Endothelial cell of umbilical vein (primary cell): Measurements from ENCODE around the gene SLC8A1.

ENCODE experiments used
- CTCF ChIP-seq, 2 donors: IDR thresholded peaks; 1 replicate in 1 of 2; 2 replicates in 1 of 2; pipeline ENCODE4 v1.5.1; 2011; ENCODE audit warnings: low read length in 2 of 2, mild to moderate bottlenecking in 2 of 2, moderate library complexity in 2 of 2, control low read depth in 1 of 2, inconsistent platforms in 1 of 2, low read depth in 1 of 2; ENCODE audit not compliant: insufficient read depth in 1 of 2; ENCODE audit errors: extremely low read depth in 1 of 2
- EZH2 ChIP-seq: IDR thresholded peaks from 2 replicates; pipeline ENCODE4 v1.6.1; 2012; ENCODE audit warnings: borderline replicate concordance, low read depth, mild to moderate bottlenecking, moderate library complexity, low read length, inconsistent platforms; ENCODE audit not compliant: severe bottlenecking
- FOS ChIP-seq: IDR thresholded peaks from 2 replicates; pipeline ENCODE4 v1.6.1; 2011; ENCODE audit warnings: mild to moderate bottlenecking, low read length, moderate library complexity, borderline replicate concordance; ENCODE audit not compliant: insufficient read depth
- GATA2 ChIP-seq: IDR thresholded peaks from 2 replicates; pipeline ENCODE4 v1.7.0; 2011; ENCODE audit warnings: low read depth, mild to moderate bottlenecking, moderate library complexity, mixed read lengths, low read length; ENCODE audit not compliant: insufficient read length, insufficient read depth
- MYC ChIP-seq: IDR thresholded peaks from one replicate; pipeline ENCODE4 v1.6.1; 2011; ENCODE audit warnings: mild to moderate bottlenecking, low read depth, low read length
- POLR2A ChIP-seq: IDR thresholded peaks from 2 replicates; pipeline ENCODE4 v1.6.1; 2012; ENCODE audit warnings: low read depth, mild to moderate bottlenecking, control low read depth, low read length
- POLR2AphosphoS5 ChIP-seq: IDR thresholded peaks from 2 replicates; pipeline ENCODE4 v1.6.1; 2012; ENCODE audit warnings: low read depth, mild to moderate bottlenecking, control low read depth, low read length, moderate library complexity; ENCODE audit not compliant: insufficient read depth

DNA sequence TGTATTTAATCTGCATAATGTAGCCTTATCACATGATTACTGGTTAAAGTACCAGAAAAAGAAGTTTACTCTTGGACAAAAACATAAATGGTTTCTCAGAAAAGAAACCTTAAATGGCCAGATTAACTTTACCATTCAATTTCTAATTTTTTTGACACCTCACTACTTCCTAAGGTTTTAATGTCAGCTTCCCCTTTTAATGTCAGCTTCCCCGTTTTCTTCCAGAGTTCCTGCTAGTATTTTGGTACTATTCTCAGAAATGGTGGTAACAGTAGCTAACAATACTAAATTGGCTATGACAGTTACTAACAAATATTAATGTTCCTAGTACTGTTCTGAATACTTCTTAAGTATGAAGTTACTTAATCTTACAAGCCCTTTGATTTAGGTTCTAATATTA is 22.4 kb upstream of the SLC8A1 start:
- TF ChIP-seq POLR2A (no peak), CTCF (IDR thresholded peaks at IDR 0.05; ENCODE audit: extremely low read depth in 1 of 2, insufficient read depth in 1 of 2, low read depth in 1 of 2, low read length in 2 of 2) (no peak), FOS (no peak), MYC (no peak), EZH2 (no peak), POLR2AphosphoS5 (no peak), GATA2 (no peak)
